Mononuclear cell (primary cell): ENCODE measurements around the gene NSD1. TPM values are rescaled to one million over a fixed set of nuclear protein-coding genes. Genes with fewer than 3 reads are reported as not detected.
"Not testable (repeated sequence)": the region's sequence is repeated elsewhere in the genome, so short reads cannot be mapped to it uniquely, and the experiment has no call there.

Experiments used
- H3K27me3 ChIP-seq: 2 replicates; pipeline ENCODE4 v1.6.0; 2011; ENCODE audit warnings: low read length, control low read depth; ENCODE audit not compliant: insufficient read depth
- H3K4me1 ChIP-seq: 2 replicates; pipeline ENCODE4 v1.5.1; 2011; ENCODE audit warnings: mild to moderate bottlenecking, low read length, control low read depth; ENCODE audit not compliant: insufficient read depth
- H3K4me3 ChIP-seq: 2 replicates; pipeline ENCODE4 v1.5.1; 2011; ENCODE audit warnings: mild to moderate bottlenecking, low read length, moderate library complexity
- H3K9me3 ChIP-seq: 2 replicates; pipeline ENCODE4 v1.5.1; 2011; ENCODE audit warnings: low read depth, mild to moderate bottlenecking, control low read depth, low read length
- total RNA-seq: library from RNA; depleted of rRNA; stranded (reverse); fragments of >200 nt; gene quantifications from one replicate; pipeline ENCODE4 v1.2.3, GENCODE V29; 2012

NSD1 gene
- total RNA-seq, 1 donor, result 69.0 TPM

DNA sequence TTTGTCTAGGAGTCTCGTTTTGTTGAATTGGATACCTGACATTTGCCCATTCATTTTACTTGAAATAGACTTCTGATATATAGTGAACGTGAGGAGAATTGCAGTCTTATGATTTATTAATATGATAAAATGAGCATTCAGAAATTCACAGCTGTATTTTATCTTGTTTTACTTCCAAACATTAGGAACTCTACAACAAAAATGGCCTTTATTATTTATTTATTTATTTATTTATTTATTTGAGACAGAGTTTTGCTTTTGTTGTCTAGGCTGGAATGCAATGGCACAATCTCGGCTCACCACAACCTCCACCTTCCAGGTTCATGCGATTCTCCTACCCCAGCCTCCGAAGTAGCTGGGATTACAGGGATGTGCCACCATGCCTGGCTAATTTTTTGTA is 108.7 kb downstream of the NSD1 start:
- Histone ChIP-seq H3K27me3 (no peaks in the 10 kb centered on the region), H3K9me3 (no peaks in the 10 kb centered on the region), H3K4me3 (no peak overlapping the region), H3K4me1 (no peaks in the 10 kb centered on the region)

DNA sequence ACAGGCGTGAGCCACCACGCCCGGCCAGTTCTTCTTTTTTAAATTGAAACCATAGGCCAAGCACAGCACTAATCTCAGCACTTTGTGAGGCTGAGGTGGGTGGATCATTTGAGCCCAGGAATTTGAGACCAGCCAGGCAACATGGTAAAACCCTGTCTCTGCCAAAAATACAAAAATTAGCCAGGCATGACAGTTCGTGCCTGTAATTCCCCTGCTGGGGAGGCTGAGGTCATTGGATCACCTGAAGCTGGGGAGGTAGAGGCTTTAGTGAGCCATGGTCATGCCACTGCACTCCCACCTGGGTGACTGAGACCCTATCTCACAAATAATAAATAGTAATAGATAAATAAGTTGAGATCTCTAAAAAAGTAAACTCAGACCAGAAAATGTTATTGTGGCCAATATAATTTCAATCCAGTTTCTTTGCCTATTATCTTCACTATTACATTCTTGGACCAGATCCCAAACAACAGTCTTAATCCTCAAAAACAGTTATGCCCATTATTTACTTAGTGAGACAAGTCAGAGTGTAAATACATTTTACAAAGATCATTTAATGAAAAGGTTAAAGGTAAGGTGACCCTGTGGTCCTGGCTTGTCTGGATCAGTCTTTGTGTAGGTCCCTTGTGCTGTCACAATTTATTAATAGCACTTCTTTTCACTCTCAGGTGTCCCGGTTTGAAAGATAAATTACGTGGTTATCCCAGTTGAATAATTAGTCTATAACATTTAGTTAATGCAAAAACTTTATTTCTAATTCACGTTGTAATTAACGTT is 116.4 kb downstream of the NSD1 start:
- H3K9me3 ChIP-seq, result no peaks in the 10 kb centered on the region
- H3K4me3 ChIP-seq, result no peak overlapping the region
- no peaks in the 10 kb centered on the region for H3K27me3 ChIP-seq
- H3K4me1 ChIP-seq, result no peaks in the 10 kb centered on the region

DNA sequence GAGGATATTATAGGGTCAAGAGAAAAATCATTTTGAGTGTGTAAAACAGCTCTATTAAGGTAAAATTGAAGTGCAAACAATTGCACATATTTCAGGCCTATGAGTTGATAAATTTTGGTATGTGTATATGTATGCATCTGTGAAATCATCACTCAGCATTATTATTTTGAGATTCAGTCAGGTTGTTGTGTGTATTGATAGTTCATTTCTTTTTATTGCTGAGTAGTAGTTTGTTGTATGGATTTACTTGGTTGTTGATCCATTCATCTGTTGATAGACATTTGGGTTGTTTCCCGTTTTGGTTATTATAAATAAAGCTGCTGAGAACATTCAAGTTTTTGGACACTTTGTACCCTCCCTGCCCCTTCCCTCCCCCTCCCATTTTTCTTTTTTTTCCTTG is 119.7 kb downstream of the NSD1 start:
- H3K4me1 ChIP-seq, result no peaks in the 10 kb centered on the region
- H3K4me3 ChIP-seq, result no peak overlapping the region
- H3K9me3 ChIP-seq, result no peaks in the 10 kb centered on the region
- H3K27me3 ChIP-seq, result no peaks in the 10 kb centered on the region

DNA sequence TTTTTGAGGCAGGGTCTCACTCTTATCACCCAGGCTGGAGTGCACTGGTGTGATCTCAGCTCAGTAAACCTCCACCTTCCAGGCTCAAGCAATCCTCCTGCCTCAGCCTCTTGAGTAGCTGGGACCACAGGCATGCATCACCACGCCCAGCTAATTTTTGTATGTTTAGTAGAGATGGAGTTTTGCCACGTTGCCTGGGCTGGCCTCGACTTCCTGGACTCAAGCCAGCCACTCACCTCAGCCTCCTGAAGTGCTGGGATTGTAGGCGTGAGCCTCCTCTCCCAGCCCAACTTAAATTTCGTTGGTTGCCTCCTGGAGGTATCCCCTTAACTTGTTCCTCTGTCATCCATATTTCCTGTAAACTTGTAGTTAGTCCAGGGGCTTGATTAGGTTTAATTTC is 122.7 kb downstream of the NSD1 start:
- H3K27me3 ChIP-seq, result no peaks in the 10 kb centered on the region
- H3K9me3 ChIP-seq, result no peaks in the 10 kb centered on the region
- H3K4me1 ChIP-seq, result no peaks in the 10 kb centered on the region
- H3K4me3 ChIP-seq, result no peak overlapping the region

DNA sequence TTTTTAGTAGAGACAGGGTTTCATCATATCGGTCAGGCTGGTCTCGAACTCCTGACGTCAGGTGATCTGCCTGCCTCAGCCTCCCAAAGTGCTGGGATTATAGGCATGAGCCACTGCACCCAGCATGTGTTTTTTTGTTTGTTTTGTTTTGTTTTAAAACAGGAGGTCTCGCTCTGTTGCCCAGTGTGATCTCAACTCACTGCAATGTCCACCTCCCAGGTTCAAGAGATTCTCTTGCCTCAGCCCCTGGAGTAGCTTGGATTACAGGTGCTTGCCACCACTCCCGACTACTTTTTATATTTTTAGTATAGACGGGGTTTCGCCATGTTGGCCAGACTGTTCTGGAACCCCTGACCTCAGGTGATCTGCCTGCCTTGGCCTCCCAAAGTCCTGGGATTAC is 125.1 kb downstream of the NSD1 start:
- not testable (repeated sequence) for H3K4me1 ChIP-seq, H3K9me3 ChIP-seq, H3K4me3 ChIP-seq, H3K27me3 ChIP-seq

DNA sequence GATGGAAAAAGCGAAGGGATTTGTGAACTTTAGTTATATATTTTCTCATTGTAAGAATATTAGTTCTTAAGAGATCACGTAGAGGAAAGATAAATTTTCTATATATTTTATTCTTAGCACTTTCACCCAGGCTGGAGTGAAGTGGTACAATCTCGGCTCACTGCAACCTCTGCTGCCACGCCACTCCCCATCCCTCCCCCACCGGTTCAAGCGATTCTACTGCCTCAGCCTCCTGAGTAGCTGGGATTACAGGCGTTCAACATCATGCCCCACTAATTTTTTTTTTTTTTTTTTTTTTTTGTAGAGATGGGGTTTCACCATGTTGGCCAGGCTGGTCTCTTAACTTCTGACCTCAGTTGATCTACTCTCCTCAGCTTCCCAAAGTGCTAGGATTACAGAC is 127.4 kb downstream of the NSD1 start:
- Histone ChIP-seq H3K27me3 (no peaks in the 10 kb centered on the region), H3K9me3 (no peaks in the 10 kb centered on the region), H3K4me1 (no peaks in the 10 kb centered on the region), H3K4me3 (no peak overlapping the region)

DNA sequence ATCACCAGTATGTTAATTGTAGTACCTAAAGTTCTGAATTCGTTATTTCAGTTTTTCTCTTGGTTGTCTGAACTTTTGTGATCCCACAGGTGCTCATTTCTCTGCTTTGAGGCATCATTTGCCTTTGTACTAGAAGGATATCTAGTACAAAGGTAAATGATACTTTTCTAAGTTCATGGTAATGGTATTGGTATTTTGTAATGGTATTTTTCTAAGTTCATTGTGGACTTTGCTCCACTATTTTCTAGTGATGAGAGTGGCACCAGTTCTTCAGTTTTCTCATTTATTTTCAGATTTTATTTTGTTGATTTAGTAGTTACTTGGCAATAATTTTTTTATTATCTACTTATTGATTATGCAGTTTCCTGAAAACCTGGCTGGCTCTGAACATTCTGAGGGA is 127.9 kb downstream of the NSD1 start:
- H3K4me1 ChIP-seq, result no peaks in the 10 kb centered on the region
- H3K4me3 ChIP-seq, result no peak overlapping the region
- no peaks in the 10 kb centered on the region for H3K27me3 ChIP-seq
- no peaks in the 10 kb centered on the region for H3K9me3 ChIP-seq

DNA sequence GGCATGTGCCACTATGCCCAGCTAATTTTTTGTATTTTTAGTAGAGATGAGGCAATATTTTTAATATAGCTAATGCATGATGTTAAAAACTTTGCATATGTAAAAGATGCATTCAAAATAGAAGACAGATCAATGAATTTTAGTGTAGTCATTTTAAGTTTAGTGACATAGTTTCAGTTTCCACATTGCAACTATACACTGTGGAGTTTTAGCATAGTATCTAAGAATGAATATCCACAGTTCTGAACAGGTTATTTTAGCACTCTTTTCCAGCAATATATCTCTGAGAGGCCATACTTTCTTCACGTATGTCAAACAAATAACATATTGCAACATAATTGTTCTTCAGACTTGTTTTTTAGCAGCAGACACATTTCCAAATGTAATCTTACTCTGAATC is 130.6 kb downstream of the NSD1 start:
- H3K4me1 ChIP-seq, result no peaks in the 10 kb centered on the region
- H3K4me3 ChIP-seq, result no peak overlapping the region
- no peaks in the 10 kb centered on the region for H3K27me3 ChIP-seq
- H3K9me3 ChIP-seq, result no peaks in the 10 kb centered on the region

DNA sequence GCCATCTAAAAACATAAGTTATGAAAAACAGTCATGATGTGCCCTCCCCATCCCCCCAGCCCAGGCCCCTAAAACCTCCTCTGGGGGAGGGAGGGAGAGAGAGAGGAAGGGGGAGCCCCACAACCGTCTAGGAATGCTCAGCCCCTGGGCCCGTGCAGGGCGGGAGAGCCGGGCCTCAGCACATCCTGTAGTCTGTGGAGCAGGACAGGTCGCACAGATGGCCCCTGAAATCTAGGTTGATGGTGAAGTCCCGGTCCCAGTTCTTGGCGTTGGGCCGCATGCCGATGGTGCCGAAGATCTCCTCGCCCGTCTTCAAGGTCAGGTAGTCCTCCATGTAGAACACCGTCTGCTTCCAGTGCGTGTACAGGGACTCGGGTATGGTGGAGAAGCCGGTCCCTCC is 131.8 kb downstream of the NSD1 start:
- no peak overlapping the region for H3K4me3 ChIP-seq
- H3K4me1 ChIP-seq, result no peaks in the 10 kb centered on the region
- H3K9me3 ChIP-seq, result no peaks in the 10 kb centered on the region
- no peaks in the 10 kb centered on the region for H3K27me3 ChIP-seq

DNA sequence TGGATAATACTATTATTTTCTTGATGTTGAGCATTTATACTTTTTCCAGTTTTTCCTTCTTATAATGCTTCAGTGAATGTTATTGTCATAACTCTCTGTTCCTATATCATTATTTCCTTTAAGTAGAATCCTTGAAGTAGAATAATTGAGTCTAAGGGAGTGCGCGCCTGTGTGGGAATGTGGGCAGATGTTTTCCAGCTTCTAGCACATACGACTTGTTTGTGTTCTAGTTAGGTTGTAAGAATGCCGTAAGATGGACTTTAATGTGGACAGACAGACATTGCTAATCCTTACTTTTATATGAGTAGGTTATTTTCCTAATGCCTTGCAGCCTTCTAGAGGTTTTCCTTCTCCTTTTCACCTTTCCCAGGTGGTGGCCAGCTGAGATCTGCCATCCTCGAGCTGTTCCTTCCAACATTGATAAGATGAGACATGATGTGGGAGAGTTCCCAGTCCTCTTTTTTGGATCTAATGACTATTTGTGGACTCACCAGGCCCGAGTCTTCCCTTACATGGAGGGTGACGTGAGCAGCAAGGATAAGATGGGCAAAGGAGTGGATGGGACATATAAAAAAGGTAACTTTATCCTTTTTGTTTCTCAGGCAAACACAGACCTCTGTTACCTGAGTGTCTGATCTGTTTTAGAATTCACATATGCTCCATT is 135.8 kb downstream of the NSD1 start:
- H3K4me1 ChIP-seq, result no peaks in the 10 kb centered on the region
- H3K9me3 ChIP-seq, result no peaks in the 10 kb centered on the region
- no peak overlapping the region for H3K4me3 ChIP-seq
- no peaks in the 10 kb centered on the region for H3K27me3 ChIP-seq

DNA sequence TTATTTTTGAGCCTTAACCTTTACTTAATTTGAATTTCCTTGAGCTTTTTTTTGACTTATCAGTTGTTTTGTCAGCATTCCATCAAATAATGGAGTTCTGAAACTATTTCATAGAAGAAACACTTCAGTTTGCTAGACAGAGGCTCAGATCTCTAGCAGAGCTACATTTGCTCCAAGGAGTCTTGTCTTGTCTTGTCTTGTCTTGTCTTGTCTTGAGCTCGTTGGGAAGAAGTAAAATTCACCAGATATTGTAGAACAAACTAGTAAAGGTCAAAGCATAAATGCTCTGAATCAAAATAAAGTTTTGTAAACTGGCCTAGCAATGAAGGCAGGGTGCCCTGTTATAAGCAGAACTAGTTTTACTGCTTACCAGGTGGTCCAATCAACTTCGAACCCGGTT is 136.4 kb downstream of the NSD1 start:
- Histone ChIP-seq H3K4me3 (no peak overlapping the region), H3K27me3 (no peaks in the 10 kb centered on the region), H3K9me3 (no peaks in the 10 kb centered on the region), H3K4me1 (no peaks in the 10 kb centered on the region)

DNA sequence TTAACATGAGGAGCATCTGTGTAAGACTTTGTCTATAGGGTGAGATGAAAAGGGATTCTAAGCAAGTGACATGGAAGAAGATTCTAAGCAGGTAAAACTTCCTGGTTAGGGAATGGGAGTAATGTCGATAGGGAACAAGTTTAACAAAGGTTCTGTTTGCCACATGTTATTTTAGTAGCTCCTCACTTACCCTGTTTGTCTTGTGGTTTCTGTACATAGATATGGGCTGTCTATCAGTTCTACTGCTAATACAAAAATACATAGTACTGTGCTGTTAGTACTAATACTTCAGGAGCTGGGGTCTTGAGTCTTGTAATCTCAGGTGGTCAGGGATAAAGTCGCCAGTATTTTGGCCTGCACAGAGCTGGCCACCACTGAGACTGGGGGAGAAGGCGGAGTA is 137.1 kb downstream of the NSD1 start:
- no peaks in the 10 kb centered on the region for H3K27me3 ChIP-seq
- H3K4me1 ChIP-seq, result no peaks in the 10 kb centered on the region
- H3K4me3 ChIP-seq, result no peak overlapping the region
- no peaks in the 10 kb centered on the region for H3K9me3 ChIP-seq

DNA sequence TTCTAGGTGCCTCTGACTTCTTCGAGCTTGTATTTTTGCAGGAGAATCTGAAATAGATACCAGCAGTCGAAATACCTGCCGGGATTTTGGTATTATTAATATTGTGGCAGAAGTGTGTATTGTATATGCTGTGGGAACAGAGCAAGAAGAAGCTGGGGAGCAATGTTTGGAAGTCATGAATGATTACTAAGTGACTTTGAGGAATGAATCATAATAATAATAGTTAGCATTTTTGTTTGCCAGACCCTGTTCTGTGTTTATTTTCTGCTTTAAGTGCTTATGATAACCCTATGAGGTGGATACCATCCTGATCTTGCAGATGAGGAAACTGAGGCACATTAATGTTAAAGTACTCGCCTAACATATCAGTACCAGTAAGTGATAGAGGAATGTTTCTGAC is 137.5 kb downstream of the NSD1 start:
- H3K27me3 ChIP-seq, result no peaks in the 10 kb centered on the region
- no peaks in the 10 kb centered on the region for H3K4me1 ChIP-seq
- no peaks in the 10 kb centered on the region for H3K9me3 ChIP-seq
- H3K4me3 ChIP-seq, result no peak overlapping the region

DNA sequence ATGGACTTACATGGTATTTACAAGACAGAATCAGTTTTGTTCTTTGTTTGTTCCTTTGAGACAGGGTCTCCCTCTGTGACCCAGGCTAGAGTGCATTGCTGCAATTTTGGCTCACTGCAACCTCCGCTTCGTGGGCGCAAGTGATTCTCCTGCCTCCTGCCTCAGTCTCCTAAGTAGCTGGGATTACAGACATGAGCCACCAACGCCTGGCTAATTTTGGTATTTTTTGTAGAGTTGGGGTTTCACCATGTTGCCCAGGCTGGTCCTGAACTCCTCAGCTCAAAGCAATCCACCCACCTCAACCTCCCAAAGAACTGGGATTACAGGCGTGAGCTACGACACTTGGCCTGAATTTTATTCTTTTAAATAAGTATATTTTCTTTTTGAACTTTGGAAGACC is 142.3 kb downstream of the NSD1 start:
- no peaks in the 10 kb centered on the region for H3K27me3 ChIP-seq
- H3K4me3 ChIP-seq, result no peak overlapping the region
- H3K9me3 ChIP-seq, result no peaks in the 10 kb centered on the region
- no peaks in the 10 kb centered on the region for H3K4me1 ChIP-seq

DNA sequence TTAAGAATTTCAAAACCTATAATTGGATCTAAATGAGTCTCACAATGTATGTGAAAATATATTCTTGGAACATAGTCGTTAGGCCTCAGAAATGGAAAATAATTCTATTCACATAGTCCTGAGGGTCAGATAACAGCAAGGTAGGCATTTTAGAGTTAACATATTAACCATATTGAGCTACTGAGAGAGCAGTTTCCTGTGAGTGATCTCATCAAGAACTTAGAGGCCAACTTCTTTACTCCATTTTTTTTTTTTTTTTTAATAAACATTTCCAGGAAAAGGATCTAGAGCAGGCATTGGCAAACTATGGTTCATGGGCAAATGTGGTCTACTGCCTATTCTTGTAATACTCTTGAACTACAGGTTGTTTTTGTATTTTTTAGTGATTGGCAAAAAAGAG is 143.3 kb downstream of the NSD1 start:
- Histone ChIP-seq H3K4me3 (no peak overlapping the region), H3K4me1 (no peaks in the 10 kb centered on the region), H3K27me3 (no peaks in the 10 kb centered on the region), H3K9me3 (no peaks in the 10 kb centered on the region)

DNA sequence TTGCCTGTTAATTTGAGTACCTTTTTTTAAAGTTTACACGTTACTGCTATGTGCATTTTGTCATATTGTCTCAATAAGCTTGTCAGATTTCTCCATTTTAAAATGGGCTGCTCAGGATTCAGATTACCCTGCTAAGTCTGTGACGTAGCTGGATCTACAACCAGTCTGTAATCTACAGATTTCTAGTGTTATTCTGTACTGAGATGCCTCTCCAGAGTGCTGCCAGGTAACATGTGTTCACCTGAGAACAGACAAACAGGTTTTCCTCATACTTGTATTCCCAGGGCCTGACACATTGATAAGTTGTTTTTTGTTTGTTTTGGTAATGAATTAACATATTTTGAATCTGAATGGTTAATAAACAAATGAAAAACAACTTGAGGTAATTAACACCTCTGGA is 154.6 kb downstream of the NSD1 start:
- no peaks in the 10 kb centered on the region for H3K27me3 ChIP-seq
- H3K4me3 ChIP-seq, result no peak overlapping the region
- H3K9me3 ChIP-seq, result no peaks in the 10 kb centered on the region

More for the DNA sequence above, 154.6 kb downstream of the NSD1 start:
- H3K4me1 ChIP-seq, result no peaks in the 10 kb centered on the region
